Right kidney (tissue), 1 donor: Measurements from ENCODE around the gene PDIA6.
A peak's percentile ranks its signal among the peaks of the same experiment; 100 is the strongest.
"Not testable (repeated sequence)": the region's sequence is repeated elsewhere in the genome, so short reads cannot be mapped to it uniquely, and the experiment has no call there.

Source experiments
- DNase-seq: peaks from one replicate; pipeline ENCODE4 v3.0.0-alpha.2; 2016

The PDIA6 gene

GRCh38 chr2:10835052-10835970, 22.7 kb upstream of the PDIA6 start:
- peak; percentile 66 for DNase-seq

- no peak for DNase-seq
These were observed 21.6 kb upstream of the PDIA6 start for GRCh38 chr2:10834068-10834655.

GRCh38 chr2:10833021-10833420, 20.4 kb upstream of the PDIA6 start:
- no peak for DNase-seq

GRCh38 chr2:10832203-10832936, 19.8 kb upstream of the PDIA6 start:
- DNase-seq: peak; percentile 72

- DNase-seq: no peak
These were observed 18.9 kb upstream of the PDIA6 start for GRCh38 chr2:10831400-10831985.

GRCh38 chr2:10830641-10831399, 18.2 kb upstream of the PDIA6 start:
- DNase-seq: no peak

- no peak for DNase-seq
These were observed 17.6 kb upstream of the PDIA6 start for GRCh38 chr2:10830203-10830602.

- no peak for DNase-seq
These were observed 16.7 kb upstream of the PDIA6 start for GRCh38 chr2:10829299-10829698.

GRCh38 chr2:10828346-10828745, 15.8 kb upstream of the PDIA6 start:
- no peak for DNase-seq

GRCh38 chr2:10826625-10827024, 14.0 kb upstream of the PDIA6 start:
- DNase-seq: no peak

GRCh38 chr2:10826026-10826425, 13.4 kb upstream of the PDIA6 start:
- DNase-seq: no peak

- DNase-seq: no peak
These were observed 11.6 kb upstream of the PDIA6 start for GRCh38 chr2:10824191-10824590.

- DNase-seq: no peak
These were observed 8.6 kb upstream of the PDIA6 start for GRCh38 chr2:10820978-10821695.

- no peak for DNase-seq
These were observed 8.0 kb upstream of the PDIA6 start for GRCh38 chr2:10820562-10820961.

- no peak for DNase-seq
These were observed 7.2 kb upstream of the PDIA6 start for GRCh38 chr2:10819714-10820314.

- DNase-seq: no peak
These were observed 6.4 kb upstream of the PDIA6 start for GRCh38 chr2:10818984-10819383.

- not testable (repeated sequence) for DNase-seq
These were observed 5.7 kb upstream of the PDIA6 start for GRCh38 chr2:10818305-10818704.

GRCh38 chr2:10817413-10817812, 4.8 kb upstream of the PDIA6 start:
- DNase-seq: no peak

- no peak for DNase-seq
These were observed 2.2 kb upstream of the PDIA6 start for GRCh38 chr2:10814571-10815331.

GRCh38 chr2:10814142-10814541, 1.6 kb upstream of the PDIA6 start:
- no peak for DNase-seq
